GM18502 (cell line): ENCODE measurements around the gene SEL1L3.

Experiments
- ATAC-seq: cut with Tn5 transposase; IDR thresholded peaks from one replicate; pipeline ENCODE4 v1.9.1; 2021; ENCODE audit warnings: mild to moderate bottlenecking; ENCODE audit not compliant: unreplicated experiment, poor library complexity

SEL1L3 gene

DNA sequence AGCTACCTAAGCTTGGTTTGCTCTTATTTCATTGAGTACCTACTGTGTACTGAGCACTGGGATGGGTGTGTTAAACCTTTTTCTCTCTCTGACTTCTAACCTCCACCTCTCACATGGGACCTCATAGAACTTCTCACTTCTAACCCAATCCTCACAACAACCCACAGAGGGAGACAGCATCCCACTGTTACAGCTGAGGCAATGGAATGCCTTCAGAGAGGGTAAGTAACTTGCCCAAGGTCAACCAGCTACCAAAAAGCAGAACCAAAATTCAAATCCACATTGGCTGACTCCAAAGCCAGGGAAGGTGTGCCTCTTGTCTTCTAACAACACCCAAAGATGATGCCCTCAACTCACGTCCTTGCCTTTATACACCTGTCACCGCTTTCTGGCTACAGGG is 5.4 kb downstream of the SEL1L3 start:
- no peak for ATAC-seq

DNA sequence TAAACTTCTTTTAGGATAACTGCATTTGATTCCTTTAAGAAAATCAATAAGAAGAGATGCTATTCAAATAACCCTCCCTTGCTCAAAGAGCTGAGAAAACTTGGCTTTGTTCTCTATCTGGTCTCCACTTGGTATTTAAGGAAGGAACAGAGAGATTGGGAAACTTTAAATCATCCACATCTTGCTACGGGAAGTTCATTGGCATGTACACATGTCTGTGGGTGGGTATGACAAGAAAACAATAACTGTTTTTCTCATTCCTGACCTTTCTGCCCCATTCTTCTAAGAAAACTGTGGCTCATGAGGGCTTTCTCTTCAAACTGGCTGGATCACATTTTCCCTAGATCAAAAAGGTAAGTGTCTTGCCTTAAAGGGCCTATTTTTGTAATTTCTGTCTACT is 6.0 kb downstream of the SEL1L3 start:
- no peak for ATAC-seq

DNA sequence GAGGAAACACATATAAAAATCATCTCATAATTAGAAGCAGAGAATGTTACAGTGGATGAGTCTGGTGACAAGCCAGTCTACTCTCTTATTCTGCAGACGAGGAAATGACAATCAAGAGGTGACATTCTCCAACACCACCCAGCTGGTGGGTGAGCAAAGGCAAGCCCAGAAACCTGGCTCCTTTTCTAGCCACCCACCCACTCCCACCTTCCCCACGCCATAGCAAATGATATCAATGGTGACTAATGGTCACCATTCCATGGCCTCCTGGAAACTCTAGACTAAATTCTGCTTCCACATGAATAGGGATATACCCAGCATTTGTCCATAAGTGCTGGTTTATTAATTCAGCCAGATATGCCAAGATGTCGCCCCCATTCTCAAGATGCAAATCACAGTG is 10.7 kb downstream of the SEL1L3 start:
- no peak for ATAC-seq

DNA sequence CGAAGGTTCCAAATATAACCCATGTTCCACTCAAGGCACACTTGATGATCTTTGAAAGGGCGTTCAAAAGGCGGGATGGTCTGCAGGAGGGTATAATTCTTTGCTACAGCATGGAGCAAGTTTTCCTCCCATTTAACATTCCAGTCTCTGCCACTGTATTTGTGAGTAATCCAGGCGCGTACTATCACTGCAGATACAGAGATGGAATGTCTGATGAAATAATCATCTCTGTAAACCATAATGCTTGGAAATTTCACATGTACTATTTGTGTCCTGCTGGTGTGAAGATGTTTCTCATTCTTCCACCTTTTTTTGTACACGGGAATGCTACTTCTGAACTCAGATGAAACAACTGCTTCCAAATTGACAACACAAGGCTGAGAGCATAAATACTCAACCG is 15.5 kb downstream of the SEL1L3 start:
- no peak for ATAC-seq

DNA sequence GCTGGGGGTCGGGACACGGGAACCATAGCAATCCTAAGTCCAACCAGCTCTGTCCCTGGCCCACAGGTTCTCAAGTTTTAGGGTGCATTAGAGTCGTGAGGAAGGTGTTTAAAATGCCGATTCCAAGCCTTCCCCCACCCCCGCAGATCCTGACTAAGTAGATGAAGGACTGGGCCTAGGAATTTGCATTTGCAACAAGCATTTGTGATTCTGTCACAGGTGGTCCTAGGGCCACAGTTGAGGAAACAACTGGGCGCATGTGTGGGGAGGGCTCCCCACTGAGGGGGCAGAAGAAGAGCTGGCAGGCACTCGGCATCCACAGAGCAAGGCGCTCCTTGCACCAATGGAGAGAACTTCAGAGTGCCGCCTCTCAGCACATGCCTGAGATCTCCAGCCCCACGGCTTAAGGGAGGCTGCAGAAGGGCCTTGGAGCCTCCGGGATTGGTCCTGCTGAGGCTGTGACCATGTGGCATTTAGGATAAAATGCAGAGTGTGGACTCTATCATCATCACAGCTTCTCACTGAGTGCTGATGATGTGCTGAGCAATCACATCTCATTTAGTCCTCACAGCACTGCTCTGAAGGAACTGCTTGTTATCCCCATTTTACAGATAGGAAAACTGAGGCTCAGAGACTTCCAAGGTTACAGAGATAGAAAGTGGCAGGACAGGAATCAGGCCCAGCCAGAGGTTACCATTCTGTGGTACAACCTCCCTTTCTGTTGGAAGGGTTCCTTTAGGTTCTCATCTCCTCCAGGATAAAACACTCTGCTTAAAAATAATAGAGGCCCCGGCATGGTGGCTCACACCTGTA is 16.7 kb downstream of the SEL1L3 start:
- ATAC-seq: no peak

DNA sequence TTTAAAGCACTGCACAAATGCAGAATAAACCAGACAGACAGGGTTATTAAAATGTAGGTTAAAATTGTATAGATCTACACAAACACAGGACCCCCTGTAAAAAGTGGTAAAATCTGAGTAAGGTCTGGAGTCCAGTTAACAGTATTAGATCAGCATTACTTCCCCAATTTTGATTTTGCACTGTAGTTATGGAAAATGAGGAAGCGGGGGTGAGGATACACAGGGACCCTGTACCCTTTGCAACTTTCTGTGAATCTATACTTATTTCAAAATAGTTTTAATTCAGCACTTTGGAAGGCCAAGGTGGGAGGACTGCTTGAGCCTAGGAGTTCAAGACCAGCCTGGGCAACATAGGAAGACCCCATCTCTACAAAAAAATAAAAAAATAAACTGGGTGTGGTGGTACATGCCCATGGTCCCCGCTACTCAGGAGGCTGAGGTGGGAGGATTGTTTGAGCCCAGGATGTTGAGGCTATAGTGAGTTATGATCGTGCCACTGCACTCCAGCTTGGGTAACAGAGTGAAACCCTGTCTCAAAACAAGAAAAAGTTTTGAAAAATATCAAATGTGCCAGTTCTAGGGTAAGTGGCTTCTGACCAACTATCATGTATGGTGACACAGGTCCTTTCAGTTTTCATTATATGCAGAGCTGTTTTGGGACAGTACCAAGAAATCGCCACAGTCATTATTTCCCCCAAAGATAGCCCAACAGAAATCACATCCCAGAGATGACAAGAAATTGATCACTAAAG is 17.7 kb downstream of the SEL1L3 start:
- ATAC-seq: no peak

DNA sequence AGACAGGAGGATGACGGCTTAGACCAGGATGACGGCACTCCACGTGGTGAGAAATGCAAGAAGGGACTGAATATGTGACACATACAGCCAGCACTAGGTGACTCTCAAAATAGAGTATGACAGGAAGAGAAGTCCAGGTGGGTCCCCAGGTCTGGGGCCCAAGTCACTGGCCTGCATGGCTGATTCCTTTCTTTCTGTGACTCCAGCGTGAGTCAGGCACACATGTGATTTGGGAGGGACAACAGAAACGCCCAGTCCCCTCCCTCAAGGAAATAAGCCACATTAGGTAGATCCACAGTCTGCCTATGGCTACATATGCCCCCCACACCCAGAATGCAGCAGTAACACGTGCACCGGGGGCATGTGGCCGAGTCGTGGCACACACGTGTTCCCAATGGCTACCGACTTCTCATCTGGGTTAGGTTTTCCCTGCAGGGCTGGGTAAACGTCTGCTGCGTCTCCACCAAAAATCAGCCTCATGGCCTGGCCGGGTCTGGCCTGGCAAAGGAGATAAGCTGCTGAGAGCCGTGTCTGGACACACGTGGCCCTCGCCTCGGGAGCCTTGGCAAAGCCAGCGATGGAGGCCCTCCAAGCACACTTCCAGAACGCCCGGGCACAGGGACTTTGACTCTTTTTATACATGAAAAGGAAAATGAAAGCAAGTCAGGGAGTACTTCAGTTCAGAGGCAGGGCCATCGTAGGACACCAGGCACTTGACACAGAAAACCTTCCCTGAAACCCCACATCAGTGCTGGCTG is 19.3 kb downstream of the SEL1L3 start:
- no peak for ATAC-seq

DNA sequence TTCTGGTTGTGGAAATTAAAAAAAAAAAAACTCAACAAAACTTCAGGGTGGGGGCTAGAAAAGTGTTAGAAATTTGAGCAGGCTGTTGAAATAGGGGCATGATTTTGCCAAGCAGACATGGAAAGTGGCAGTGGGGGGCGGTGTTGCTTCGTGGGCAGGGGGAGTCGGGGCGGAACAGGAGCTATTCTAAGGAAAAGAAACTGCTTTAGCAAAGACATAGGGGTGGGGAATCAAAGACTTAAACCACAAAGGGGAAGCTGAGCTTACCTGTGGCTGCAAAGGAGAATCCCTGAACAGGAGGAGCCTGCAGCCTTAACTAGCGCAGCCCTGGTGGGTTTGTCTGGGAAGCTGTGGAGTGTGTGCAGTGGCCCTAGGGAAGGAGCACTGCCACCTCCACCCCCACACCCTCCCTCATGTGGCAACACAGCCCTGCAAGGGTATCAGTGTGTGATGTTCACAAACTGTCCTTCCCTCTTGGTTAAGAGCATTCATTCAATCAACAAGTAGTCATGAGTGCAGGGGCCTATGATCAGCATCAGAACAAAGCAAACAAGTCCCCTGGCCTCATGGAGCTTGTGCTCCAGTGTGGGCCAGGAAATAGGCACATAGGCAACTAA is 20.5 kb downstream of the SEL1L3 start:
- peak; percentile 77 for ATAC-seq

DNA sequence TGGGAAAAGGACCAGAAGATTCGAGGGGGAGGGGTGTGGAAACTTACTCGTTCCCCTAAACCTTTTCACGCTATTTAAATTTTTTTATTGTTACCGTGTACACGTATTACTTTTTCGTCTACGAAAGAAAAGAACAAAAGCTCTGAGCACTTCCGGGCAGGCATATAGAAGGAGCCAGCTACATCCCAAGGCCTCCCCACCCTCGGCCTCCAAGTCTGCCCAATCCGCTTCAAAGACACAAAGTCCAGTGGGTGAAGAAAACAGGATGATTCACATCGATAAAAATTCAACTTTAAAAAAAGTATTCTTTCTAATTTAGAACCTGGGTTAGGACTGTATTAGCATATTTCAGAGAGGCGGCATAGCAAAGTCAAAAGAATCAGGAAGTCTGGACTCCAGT is 23.1 kb downstream of the SEL1L3 start:
- ATAC-seq: no peak

DNA sequence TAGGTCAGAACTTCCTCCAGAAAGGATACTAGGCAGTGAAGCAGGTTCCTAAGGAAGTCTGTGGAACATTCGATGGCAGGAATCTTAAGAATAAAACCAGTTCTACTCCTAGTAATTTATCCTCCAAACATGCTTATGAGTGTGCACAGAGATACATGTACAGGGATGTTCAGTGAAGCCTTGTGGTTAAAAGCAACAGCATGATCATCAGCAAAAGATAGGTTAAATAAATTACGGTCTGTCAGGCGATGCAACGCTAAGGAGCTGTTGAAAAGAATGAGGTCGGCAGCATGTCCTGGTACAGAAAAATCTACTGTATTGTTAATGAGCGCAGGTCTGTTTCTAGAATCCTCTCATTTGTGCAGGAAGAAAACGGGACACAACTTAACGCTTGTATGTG is 23.6 kb downstream of the SEL1L3 start:
- ATAC-seq: no peak

DNA sequence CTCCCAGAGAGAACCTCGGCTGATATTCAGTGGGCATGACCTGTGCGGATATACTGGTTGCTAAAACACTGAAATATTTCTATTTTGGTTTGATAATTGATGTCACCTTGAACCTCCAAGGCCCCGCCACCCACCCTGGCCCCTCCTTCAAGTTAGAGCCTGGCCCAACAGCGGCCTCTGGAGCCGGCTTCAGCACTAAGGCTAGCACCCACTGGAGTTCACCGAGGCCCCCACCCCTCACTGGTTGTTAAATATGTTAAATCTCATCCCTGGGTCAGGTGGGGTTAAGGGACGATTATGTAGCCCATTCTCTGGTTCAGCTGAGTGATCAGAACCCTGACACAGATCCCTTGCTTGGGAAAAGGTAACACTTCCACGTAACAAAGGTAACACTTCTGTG is 24.3 kb downstream of the SEL1L3 start:
- no peak for ATAC-seq

DNA sequence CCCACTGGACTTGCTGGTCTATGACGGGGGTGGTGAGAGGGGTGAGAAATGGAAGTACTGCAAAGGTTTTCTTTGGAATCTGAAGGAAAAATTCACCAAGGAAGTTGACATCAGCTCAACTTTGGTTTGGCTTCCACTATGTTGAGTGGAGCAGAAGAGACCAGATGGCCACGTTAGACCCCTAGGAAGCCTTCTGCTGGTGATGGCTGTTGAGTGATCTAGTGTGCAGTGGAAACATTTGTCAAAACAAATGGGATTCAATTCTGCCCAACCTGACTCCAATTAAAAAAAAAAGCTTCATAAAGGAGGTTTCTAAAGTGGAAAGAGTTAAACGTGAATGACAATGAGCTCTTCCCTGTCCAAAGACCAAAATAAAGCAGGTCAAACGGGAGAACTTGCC is 25.7 kb downstream of the SEL1L3 start:
- ATAC-seq: no peak

DNA sequence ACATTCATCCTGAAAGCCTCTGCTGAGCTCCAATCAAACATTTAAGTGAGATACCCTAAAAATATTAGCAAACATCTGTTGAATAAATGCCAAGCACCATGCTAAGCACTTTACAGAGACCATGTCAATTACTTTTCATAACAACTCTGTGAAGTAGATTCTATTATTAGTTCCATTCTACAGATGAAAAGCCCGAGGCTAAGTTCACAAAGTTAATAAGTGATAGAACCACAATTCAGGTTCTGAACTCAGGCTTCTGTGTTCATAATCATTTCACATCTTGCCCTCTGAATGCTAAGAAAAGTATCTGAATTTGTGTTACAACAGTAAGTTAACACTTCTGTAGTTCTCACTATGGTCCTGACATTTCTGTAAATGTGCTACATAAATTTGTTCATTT is 27.4 kb downstream of the SEL1L3 start:
- ATAC-seq: no peak

DNA sequence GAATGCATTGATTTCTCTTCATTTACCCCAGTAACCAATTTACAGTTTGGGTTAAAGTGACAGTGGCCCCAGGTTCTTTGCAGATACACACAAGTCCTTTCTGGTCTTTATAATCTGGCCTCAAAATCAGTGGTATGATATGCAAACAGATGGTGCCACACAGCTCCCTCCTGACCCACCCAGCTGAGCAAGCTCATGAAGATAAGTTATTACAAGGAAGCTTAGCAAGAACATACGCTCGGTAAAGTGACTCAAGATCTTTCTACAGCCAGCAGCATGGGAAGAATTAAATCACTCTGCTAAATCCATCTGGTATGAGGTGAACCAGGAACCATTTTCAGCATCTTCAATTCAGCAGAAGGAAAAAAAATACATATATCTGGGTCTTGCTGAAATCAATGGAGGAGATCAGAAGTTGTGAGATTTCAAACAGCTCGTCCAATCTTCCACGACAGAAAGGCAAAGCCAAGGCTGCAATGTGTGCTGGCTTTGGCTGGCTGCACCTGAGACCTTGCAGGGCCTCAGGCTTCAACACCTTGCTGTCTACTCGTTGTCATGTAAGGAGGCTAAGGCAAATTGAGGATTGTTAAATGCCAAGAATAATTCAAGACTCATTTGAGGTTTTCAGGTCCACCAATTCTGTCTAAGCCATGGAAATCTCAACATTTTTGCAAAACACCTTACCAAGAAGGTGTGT is 28.2 kb downstream of the SEL1L3 start:
- ATAC-seq: no peak

DNA sequence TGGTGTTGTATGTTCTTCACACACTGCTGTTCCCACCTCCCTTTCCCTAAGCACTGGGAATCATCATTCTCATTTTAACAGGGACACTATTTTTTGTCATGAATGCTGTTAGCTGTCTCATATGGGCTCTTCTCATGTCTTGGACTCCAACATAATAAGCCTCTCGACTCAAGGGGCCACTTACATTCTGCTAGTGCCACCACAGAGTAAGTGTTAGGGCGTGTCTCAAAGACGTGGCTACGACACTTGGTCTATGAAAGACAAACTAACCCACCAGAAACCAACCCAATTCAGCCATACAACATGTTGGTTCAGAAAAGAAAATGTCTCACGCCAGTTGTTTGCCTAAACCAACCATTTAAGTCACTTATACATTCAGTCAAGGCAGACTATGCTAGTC is 32.2 kb downstream of the SEL1L3 start:
- ATAC-seq: no peak

DNA sequence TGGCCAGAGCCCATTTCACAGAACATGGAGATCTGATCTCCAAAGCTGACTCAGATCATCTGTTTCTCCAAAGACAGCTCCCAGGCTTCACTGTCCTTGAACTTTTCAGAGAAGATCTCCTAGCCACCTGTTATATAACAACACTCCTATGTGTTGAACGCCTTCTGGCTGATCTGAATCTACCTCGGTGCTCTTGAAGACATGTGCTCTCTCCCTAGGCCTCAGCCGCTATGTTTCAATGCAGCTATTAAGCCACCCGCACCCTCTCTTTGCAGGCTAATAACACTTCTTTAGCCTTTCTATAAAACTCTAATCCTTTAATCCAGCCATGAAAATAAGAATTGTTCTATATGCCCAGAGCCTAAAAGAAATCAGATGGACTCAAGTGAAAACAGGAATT is 34.9 kb downstream of the SEL1L3 start:
- no peak for ATAC-seq

DNA sequence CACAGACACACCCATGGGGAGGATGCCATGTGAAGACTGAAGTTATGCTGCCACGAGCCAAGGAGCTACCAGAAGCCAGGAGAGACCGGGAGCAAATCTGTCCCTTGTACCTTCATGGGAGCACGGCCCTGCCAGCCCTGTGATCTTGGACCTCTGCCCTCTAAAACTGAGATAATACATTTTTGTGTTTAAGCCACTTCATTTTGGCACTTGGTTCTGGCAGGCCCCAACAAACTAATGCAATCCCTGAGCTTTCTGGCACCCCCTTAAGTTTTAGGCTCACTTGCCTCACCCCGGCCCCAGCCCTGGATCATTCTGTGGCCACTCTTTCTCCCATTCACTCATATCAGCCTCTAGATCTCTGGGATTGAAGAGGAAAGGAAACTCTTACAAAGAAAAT is 35.4 kb downstream of the SEL1L3 start:
- no peak for ATAC-seq

DNA sequence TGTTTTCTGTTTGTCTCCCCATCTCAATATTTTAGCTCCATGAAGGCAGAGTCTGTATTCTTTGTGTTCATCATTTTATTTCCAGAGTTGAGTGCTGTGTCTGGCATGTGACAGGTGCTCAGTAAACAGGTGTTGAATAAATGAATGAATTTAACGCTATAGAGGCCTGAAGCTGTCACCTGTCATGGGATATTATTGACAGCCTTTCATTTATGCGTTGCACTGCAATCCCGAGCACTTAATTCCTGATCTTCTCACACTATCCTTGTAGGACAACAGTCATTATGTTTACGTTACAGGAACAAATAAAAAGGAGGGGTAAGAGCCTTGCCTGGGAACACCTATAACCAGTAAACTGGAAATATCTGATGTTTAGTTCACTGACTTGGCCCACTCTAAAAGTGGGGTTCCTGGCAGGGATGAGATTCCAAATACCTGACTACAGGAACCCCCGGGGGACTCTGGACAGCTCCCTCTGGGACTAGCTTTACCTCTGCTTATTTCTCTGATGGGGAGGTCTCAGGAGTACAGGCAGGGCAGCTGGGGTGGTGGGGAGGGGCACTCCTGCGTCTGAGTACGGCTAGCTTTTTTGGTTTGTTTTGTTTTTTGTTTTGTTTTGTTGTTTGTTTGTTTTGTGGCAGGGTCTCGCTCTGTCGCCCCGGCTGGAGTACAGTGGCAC is 36.6 kb downstream of the SEL1L3 start:
- no peak for ATAC-seq

DNA sequence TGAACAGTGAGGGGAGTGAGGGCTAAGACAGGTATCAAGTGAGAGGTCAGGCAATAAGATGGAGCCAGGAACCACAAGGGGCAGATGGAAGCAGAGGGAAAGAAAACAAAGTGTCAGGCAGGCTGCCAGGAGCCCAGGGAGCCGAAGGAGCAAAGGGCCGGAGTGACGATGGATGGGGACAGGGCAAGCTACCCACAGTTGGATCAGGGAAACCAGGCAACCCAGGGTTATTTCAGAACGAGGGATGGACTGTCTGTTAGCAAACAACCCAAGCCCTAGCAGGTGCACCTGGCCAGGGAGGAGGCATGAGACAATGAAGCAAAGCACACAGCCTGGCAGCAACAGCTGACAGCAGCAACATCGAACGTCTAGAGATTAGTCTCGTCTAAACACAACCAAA is 39.2 kb downstream of the SEL1L3 start:
- ATAC-seq: no peak

DNA sequence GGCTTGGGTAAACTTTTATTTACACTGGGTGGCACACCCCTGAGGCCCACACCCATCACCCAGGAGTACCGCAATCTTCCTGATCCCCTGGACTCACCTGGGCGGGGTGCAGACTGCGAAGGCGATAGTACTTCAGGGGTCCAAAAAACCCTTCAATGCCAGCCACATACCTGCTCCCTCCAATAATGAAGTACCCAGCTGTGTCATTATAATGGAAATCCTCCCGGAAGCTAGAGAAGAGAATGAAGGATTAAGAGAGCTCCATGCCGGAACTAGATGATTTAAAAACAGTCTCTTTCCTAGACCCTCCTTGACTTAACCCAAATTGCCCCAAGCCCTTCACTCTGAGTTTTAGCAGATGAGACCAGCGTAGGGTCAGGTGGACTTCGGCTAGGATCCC is 40.9 kb downstream of the SEL1L3 start:
- ATAC-seq: no peak
